RWPE2 (cell line): ENCODE measurements around the gene XAB2.

Experiments used
- ATAC-seq: fragments of 200-7000 bp; cut with Tn5 transposase; 3 replicates; pipeline ENCODE4 v1.9.1; 2021; ENCODE audit warnings: low read depth
- DNase-seq: peaks from one replicate; pipeline ENCODE4 v3.0.0-alpha.2; 2020; ENCODE audit warnings: low spot score
- H3K27ac ChIP-seq: fragments of 450-650 bp; 2 replicates; pipeline ENCODE4 v1.5.1; 2017; ENCODE audit warnings: mild to moderate bottlenecking; ENCODE audit not compliant: poor library complexity, severe bottlenecking
- H3K27me3 ChIP-seq: fragments of 250-450 bp; sonication (Bioruptor Pico); 2 replicates; pipeline ENCODE4 v1.5.1; 2021; ENCODE audit warnings: mild to moderate bottlenecking, moderate library complexity; ENCODE audit not compliant: insufficient read depth, poor library complexity, severe bottlenecking
- H3K36me3 ChIP-seq: fragments of 250-450 bp; sonication (Bioruptor Pico); 2 replicates; pipeline ENCODE4 v1.5.1; 2020; ENCODE audit warnings: low read depth, mild to moderate bottlenecking, moderate library complexity
- H3K4me1 ChIP-seq: fragments of 250-450 bp; sonication (Bioruptor Pico); 2 replicates; pipeline ENCODE4 v1.5.1; 2021; ENCODE audit warnings: mild to moderate bottlenecking, moderate library complexity; ENCODE audit not compliant: insufficient read depth, poor library complexity, severe bottlenecking
- H3K4me3 ChIP-seq: fragments of 250-450 bp; sonication (Bioruptor Pico); 2 replicates; pipeline ENCODE4 v1.5.1; 2021; ENCODE audit warnings: mild to moderate bottlenecking, moderate library complexity; ENCODE audit not compliant: severe bottlenecking
- H3K9me3 ChIP-seq: fragments of 250-450 bp; sonication (Bioruptor Pico); 2 replicates; pipeline ENCODE4 v1.5.1; 2021; ENCODE audit warnings: mild to moderate bottlenecking, moderate library complexity; ENCODE audit not compliant: severe bottlenecking
- CTCF ChIP-seq: fragments of 450-650 bp; IDR thresholded peaks from one replicate; pipeline ENCODE4 v1.5.1; 2017; ENCODE audit warnings: mild to moderate bottlenecking, moderate library complexity; ENCODE audit not compliant: poor library complexity, severe bottlenecking

The XAB2 gene

GRCh38 chr19:7635670-7636069, 6.3 kb upstream of the XAB2 start:
- ATAC-seq = no peak
- no peak for DNase-seq
- no peaks in the 10 kb centered on the region for H3K27me3 ChIP-seq
- peaks cover 7% of the 10 kb centered on the region for H3K4me1 ChIP-seq
- no peaks in the 10 kb centered on the region for H3K9me3 ChIP-seq
- no peaks in the 10 kb centered on the region; the same call in 1 of the 2 replicates for H3K36me3 ChIP-seq
- no peak overlapping the region for H3K4me3 ChIP-seq
- no peak for TF ChIP-seq CTCF
- H3K27ac ChIP-seq = no peak overlapping the region

GRCh38 chr19:7633698-7634097, 4.4 kb upstream of the XAB2 start, which contains the start of gene PCP2:
PCP2 (minus strand) TSS chr19:7633719; CDS start chr19:7633457, 262 bp downstream.
- no peak within 1 kb of the TSS for H3K4me3 ChIP-seq
- DNase-seq = no peak
- no peaks in the 10 kb centered on the region for H3K27me3 ChIP-seq
- no peaks in the 10 kb centered on the region for H3K36me3 ChIP-seq
- ATAC-seq = no peak
- H3K9me3 ChIP-seq = no peaks in the 10 kb centered on the region
- H3K4me1 ChIP-seq = peaks cover 8% of the 10 kb centered on the region
- TF ChIP-seq CTCF = no peak
- H3K27ac ChIP-seq = no peak within 1 kb of the TSS

GRCh38 chr19:7632340-7633203, 3.2 kb upstream of the XAB2 start:
- TF ChIP-seq CTCF = no peak
- ATAC-seq (no peak), DNase-seq (no peak)
- H3K4me3 ChIP-seq = no peak overlapping the region
- no peaks in the 10 kb centered on the region for H3K9me3 ChIP-seq
- peaks cover 3% of the 10 kb centered on the region; the same call in 1 of the 2 replicates for H3K36me3 ChIP-seq
- H3K27me3 ChIP-seq = no peaks in the 10 kb centered on the region
- H3K4me1 ChIP-seq = peaks cover 8% of the 10 kb centered on the region
- no peak overlapping the region for H3K27ac ChIP-seq

- Histone ChIP-seq H3K9me3 (no peaks in the 10 kb centered on the region), H3K27ac (no peak overlapping the region), H3K4me1 (peaks cover 7% of the 10 kb centered on the region), H3K36me3 (peaks cover 13% of the 10 kb centered on the region; the same call in 1 of the 2 replicates), H3K4me3 (no peak overlapping the region), H3K27me3 (no peaks in the 10 kb centered on the region)
- DNase-seq = no peak
- TF ChIP-seq CTCF = no peak
- ATAC-seq = no peak
Measured at GRCh38 chr19:7631577-7631976, 2.2 kb upstream of the XAB2 start.
